ENCODE measurements around the gene VPS8. TPM values are rescaled to one million over a fixed set of nuclear protein-coding genes. Genes with fewer than 3 reads are reported as not detected.

The VPS8 gene
- polyA plus RNA-seq, 2 of the 4 experiments (the other 2 are of a cell fraction): 10.3 to 30.1 TPM

DNA sequence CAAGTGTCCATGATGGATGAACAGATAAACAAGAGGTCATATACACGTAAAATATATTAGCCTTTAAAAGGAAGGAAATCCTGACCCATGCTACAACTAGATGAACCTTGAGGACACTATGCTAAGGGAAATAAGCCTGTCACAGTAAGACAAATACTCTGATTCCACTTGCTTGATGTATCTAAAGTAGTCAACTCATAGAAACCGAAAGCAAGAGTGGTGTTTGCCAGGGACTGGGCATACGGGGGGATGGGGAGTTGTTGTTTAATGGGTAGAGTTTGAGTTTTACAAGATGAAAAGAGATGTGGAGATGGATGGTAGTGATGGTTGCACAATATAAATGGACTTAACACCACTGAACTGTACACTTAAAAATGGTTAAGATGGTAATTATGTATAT is 275.5 kb downstream of the VPS8 start (continued):
- TF ChIP-seq BCL3 (IDR thresholded peaks at IDR 0.05) (no peak), TFCP2L1 (CRISPR knock-in tag; IDR thresholded peaks at IDR 0.05) (no peak), FOXS1 (CRISPR knock-in tag; IDR thresholded peaks at IDR 0.05) (no peak), HOXA7 (CRISPR knock-in tag; IDR thresholded peaks at IDR 0.05) (no peak), HES2 (IDR thresholded peaks at IDR 0.05) (no peak), RARB (CRISPR knock-in tag; IDR thresholded peaks at IDR 0.05) (no peak)
- TF ChIP-seq, protein P1, sequence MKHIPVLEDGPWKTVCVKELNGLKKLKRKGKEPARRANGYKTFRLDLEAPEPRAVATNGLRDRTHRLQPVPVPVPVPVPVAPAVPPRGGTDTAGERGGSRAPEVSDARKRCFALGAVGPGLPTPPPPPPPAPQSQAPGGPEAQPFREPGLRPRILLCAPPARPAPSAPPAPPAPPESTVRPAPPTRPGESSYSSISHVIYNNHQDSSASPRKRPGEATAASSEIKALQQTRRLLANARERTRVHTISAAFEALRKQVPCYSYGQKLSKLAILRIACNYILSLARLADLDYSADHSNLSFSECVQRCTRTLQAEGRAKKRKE (CRISPR knock-in tag; IDR thresholded peaks at IDR 0.05; ENCODE audit: low read depth): no peak

- Histone ChIP-seq H3K4me3 (no peak overlapping the region), H3K4me1 (no peaks in the 10 kb centered on the region), H3K27ac (no peak overlapping the region), H3K4me2 (no peak overlapping the region), H3K9me3 (no peaks in the 10 kb centered on the region)
- WGBS (ENCODE audit: missing lambda C conversion rate): 26% methylated on average over 2 of the region's 2 CpGs
- CTCF ChIA-PET: interaction anchor here (0.6 kb wide), 1 partner anchor 69 kb away, joined by 3 read pairs; no protein-coding TSS in a partner anchor
- FAIRE-seq: no peak
- DNase-seq (ENCODE audit: low read depth in 1 of 2, low spot score in 1 of 2): no peak
- TF ChIP-seq ESRRA (IDR thresholded peaks at IDR 0.05; ENCODE audit: borderline replicate concordance, low read length) (no peak), HEYL (CRISPR knock-in tag; IDR thresholded peaks at IDR 0.05) (no peak), FOSL2 (IDR thresholded peaks at IDR 0.05) (no peak), FOSL2 (CRISPR knock-in tag; IDR thresholded peaks at IDR 0.05) (no peak), HES2 (IDR thresholded peaks at IDR 0.05) (no peak), PHF8 (IDR thresholded peaks at IDR 0.05; ENCODE audit: borderline replicate concordance, low read depth) (no peak), NR3C1 (IDR thresholded peaks at IDR 0.05) (no peak), POLR2A (IDR thresholded peaks at IDR 0.05; ENCODE audit: low read length) (no peak), ZSCAN20 (CRISPR knock-in tag; IDR thresholded peaks at IDR 0.05) (no peak), EP300 (IDR thresholded peaks at IDR 0.05) (no peak), BCL3 (IDR thresholded peaks at IDR 0.05) (no peak), GATA3 (IDR thresholded peaks at IDR 0.05; ENCODE audit: borderline replicate concordance) (no peak), ZFP36 (IDR thresholded peaks at IDR 0.05; ENCODE audit: borderline replicate concordance, partially characterized antibody) (no peak)
- TF ChIP-seq, protein P1 (CRISPR knock-in tag; IDR thresholded peaks at IDR 0.05; ENCODE audit: low read depth): no peak
- TF ChIP-seq, protein P2, sequence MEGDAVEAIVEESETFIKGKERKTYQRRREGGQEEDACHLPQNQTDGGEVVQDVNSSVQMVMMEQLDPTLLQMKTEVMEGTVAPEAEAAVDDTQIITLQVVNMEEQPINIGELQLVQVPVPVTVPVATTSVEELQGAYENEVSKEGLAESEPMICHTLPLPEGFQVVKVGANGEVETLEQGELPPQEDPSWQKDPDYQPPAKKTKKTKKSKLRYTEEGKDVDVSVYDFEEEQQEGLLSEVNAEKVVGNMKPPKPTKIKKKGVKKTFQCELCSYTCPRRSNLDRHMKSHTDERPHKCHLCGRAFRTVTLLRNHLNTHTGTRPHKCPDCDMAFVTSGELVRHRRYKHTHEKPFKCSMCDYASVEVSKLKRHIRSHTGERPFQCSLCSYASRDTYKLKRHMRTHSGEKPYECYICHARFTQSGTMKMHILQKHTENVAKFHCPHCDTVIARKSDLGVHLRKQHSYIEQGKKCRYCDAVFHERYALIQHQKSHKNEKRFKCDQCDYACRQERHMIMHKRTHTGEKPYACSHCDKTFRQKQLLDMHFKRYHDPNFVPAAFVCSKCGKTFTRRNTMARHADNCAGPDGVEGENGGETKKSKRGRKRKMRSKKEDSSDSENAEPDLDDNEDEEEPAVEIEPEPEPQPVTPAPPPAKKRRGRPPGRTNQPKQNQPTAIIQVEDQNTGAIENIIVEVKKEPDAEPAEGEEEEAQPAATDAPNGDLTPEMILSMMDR (IDR thresholded peaks at IDR 0.05): no peak
- POLR2A ChIA-PET: no interaction called here
- ATAC-seq: no peak
Measured at GRCh38 chr3:185089343-185089742, 277.4 kb downstream of the VPS8 start.

DNA sequence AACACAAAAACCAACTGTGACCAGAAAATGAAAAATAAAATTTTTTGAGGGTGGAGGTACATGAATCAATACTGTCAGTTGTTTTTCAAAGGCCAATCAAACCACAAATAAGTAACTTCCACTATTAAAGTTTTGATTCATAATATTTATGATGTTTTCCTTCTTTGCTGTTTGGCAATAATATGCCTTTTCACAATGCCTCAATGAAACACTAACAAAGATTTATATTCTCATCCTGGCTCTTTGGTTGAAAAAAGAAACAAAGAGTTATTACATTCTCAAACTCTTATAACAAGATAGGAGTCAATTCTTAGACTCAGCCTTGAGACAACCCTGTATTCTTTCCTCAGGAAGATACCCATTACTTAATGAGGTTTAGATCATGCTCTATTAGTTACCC is 277.8 kb downstream of the VPS8 start:
- DNase-seq (ENCODE audit: low read depth in 1 of 2, low spot score in 1 of 2) (no peak), FAIRE-seq (no peak), ATAC-seq (no peak)
- H3K9me3 ChIP-seq: no peaks in the 10 kb centered on the region
- H3K4me1 ChIP-seq: no peaks in the 10 kb centered on the region
- CTCF ChIA-PET: no interaction called here
- H3K4me2 ChIP-seq: no peak overlapping the region
- POLR2A ChIA-PET: no interaction called here
- H3K27ac ChIP-seq: no peak overlapping the region
- H3K4me3 ChIP-seq: no peak overlapping the region
- TF ChIP-seq MAX (IDR thresholded peaks at IDR 0.05) (no peak), CEBPB (IDR thresholded peaks at IDR 0.05) (no peak), CBX2 (IDR thresholded peaks at IDR 0.05; ENCODE audit: borderline replicate concordance, low read depth) (no peak), SMC3 (IDR thresholded peaks at IDR 0.05) (no peak), FOXS1 (CRISPR knock-in tag; IDR thresholded peaks at IDR 0.05) (no peak), EHMT2 (IDR thresholded peaks at IDR 0.05; ENCODE audit: low read depth) (no peak), CHD2 (IDR thresholded peaks at IDR 0.05; ENCODE audit: low read length, partially characterized antibody) (no peak), FOSL2 (IDR thresholded peaks at IDR 0.05) (no peak), FOSL2 (CRISPR knock-in tag; IDR thresholded peaks at IDR 0.05) (no peak), TFCP2L1 (CRISPR knock-in tag; IDR thresholded peaks at IDR 0.05) (no peak), CBX8 (IDR thresholded peaks at IDR 0.05) (no peak), JUN (IDR thresholded peaks at IDR 0.05) (no peak), MAZ (IDR thresholded peaks at IDR 0.05; ENCODE audit: borderline replicate concordance, low read depth, low read length) (no peak)
- TF ChIP-seq, protein P3, sequence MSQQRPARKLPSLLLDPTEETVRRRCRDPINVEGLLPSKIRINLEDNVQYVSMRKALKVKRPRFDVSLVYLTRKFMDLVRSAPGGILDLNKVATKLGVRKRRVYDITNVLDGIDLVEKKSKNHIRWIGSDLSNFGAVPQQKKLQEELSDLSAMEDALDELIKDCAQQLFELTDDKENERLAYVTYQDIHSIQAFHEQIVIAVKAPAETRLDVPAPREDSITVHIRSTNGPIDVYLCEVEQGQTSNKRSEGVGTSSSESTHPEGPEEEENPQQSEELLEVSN (IDR thresholded peaks at IDR 0.05; ENCODE audit: borderline replicate concordance, low read depth): no peak
- TF ChIP-seq, protein P1 (CRISPR knock-in tag; IDR thresholded peaks at IDR 0.05; ENCODE audit: low read depth): no peak

Measured in A549 (cell line).